ENCODE data around the gene PKP4.

GRCh38 chr2:158579928-158580327 lies 123.2 kb downstream of the PKP4 start:
- TF ChIP-seq, protein P1, sequence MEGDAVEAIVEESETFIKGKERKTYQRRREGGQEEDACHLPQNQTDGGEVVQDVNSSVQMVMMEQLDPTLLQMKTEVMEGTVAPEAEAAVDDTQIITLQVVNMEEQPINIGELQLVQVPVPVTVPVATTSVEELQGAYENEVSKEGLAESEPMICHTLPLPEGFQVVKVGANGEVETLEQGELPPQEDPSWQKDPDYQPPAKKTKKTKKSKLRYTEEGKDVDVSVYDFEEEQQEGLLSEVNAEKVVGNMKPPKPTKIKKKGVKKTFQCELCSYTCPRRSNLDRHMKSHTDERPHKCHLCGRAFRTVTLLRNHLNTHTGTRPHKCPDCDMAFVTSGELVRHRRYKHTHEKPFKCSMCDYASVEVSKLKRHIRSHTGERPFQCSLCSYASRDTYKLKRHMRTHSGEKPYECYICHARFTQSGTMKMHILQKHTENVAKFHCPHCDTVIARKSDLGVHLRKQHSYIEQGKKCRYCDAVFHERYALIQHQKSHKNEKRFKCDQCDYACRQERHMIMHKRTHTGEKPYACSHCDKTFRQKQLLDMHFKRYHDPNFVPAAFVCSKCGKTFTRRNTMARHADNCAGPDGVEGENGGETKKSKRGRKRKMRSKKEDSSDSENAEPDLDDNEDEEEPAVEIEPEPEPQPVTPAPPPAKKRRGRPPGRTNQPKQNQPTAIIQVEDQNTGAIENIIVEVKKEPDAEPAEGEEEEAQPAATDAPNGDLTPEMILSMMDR (IDR thresholded peaks at IDR 0.05) = no peak
- TF ChIP-seq POLR2A (IDR thresholded peaks at IDR 0.05) = no peak
